Ovary (tissue), 10 donors: Measurements from ENCODE around the gene SQSTM1. TPM values are rescaled to one million over a fixed set of nuclear protein-coding genes. Genes with fewer than 3 reads are reported as not detected.

Source experiments
- DNase-seq, 5 donors: peaks; one replicate each; pipeline ENCODE4 v3.0.0-alpha.2; 2019 to 2020
- H3K27ac ChIP-seq, 2 donors: fragments of 200-600 bp; one replicate each; pipeline versions ENCODE4 v1.5.1 to v1.8.0; 2019 to 2022
- H3K27me3 ChIP-seq: fragments of 200-600 bp; one replicate; pipeline ENCODE4 v1.8.0; 2022
- H3K36me3 ChIP-seq: fragments of 200-600 bp; sonication (generic); one replicate; pipeline ENCODE4 v1.5.1; 2019
- H3K4me1 ChIP-seq: one replicate; pipeline ENCODE4 v1.8.1; 2013; ENCODE audit warnings: mild to moderate bottlenecking, moderate library complexity; ENCODE audit not compliant: insufficient read depth
- H3K4me3 ChIP-seq: fragments of 200-600 bp; sonication (generic); one replicate; pipeline ENCODE4 v1.5.1; 2017
- H3K9me3 ChIP-seq, 2 donors: fragments of 200-600 bp in 1 of 2; sonication (generic) in 1 of 2; one replicate each; pipeline versions ENCODE4 v1.5.1 to v1.8.1; 2013 to 2019; ENCODE audit warnings: mild to moderate bottlenecking in 1 of 2, moderate library complexity in 1 of 2
- EP300 ChIP-seq: sonication (generic); formaldehyde crosslinking; IDR thresholded peaks from one replicate; pipeline ENCODE4 v1.6.1; 2017; ENCODE audit warnings: antibody characterized with exemption
- POLR2A ChIP-seq: fragments of 450-650 bp; IDR thresholded peaks from one replicate; pipeline ENCODE4 v1.6.1; 2017; ENCODE audit warnings: antibody characterized with exemption, mild to moderate bottlenecking, moderate library complexity
- WGBS, 3 donors: extraction: QIAGEN DNeasy Blood & Tissue Kit in 1 of 3; methylation state at CpG; one replicate each; pipeline versions ENCODE4 v1.1.5 to v1.1.7; 2013 to 2017; 5-methylcytosine and 5-hydroxymethylcytosine counted together
- intact Hi-C, 4 donors: fragments of 100-400 bp; cut with DNase I; formaldehyde crosslinking; loops; one replicate each; pipeline versions ENCODE4 v1.11.0 to v1.15.1; 2022 to 2023
- long read RNA-seq, 3 donors: library from polyadenylated mRNA in 2 of 3; unstranded in 2 of 3; transcript quantifications; one replicate each; pipeline ENCODE4 v2.0.0 and lab custom pipeline, GENCODE V29; 2021 to 2026
- polyA plus RNA-seq, 2 donors: library from polyadenylated mRNA; stranded (reverse); fragments of 200-250 nt in 1 of 2; fragments of 350-450 nt in 1 of 2; fragmentation: Illumina TruSeq in 1 of 2; extraction: RNeasy Lipid Tissue Mini Kit (QIAGEN cat#74804) in 1 of 2; gene quantifications; one replicate each; pipeline ENCODE4 v1.2.3, GENCODE V29; 2013 to 2014
- total RNA-seq, 7 donors: library from RNA; depleted of rRNA in 2 of 7; stranded (reverse); fragments of >200 nt in 2 of 7; fragmentation: NEBNext Ultra II Directional in 3 of 7; extraction: Animal tissue kit (Norgen Biotek cat#: 25700) in 3 of 7; gene quantifications; one replicate each; pipeline versions ENCODE4 v1.1.0 to v1.2.4, GENCODE V29; 2016 to 2023
- TF ChIP-seq, protein P1 (sequence below), 3 donors: fragments of 450-650 bp in 2 of 3; fragments of 200-600 bp in 1 of 3; IDR thresholded peaks; one replicate each; pipeline versions ENCODE4 v1.5.1 to v1.8.0; 2016 to 2022; ENCODE audit warnings: antibody characterized with exemption in 3 of 3, mild to moderate bottlenecking in 1 of 3
- donor health status: DM: no; HTN: no; CAD: no; lungs with moderate emphysema.
- donor health status: DM: no; HTN: no; CAD: no.
- donor health status: Bipolar disorder and iron deficiency.
- donor health status: DM: yes; HTN: yes; CAD: no.
- donor health status: DM: no; HTN: no; CAD: no.
- donor health status: DM: yes; HTN: yes; CAD: no.

Gene SQSTM1
- total RNA-seq (100 to 1,000 TPM; 257 to 457 (median 337) TPM), polyA plus RNA-seq (100 to 1,000 TPM; 125 to 265 TPM)
- long read RNA-seq, donor 1, transcript SQSTM1-202 (8 exons, 2,986 nt): major isoform, 1,627 of 2,206 reads
- long read RNA-seq, donor 1, transcript SQSTM1-201 (7 exons, 2,253 nt): minor isoform, 21 of 2,206 reads
- long read RNA-seq, donor 1, partial matches to known transcripts: 111 of 2,206 reads
- long read RNA-seq, donor 1, other reads (novel, unspliced or antisense): 445 of 2,206 reads
- long read RNA-seq, donor 2, transcript SQSTM1-202 (8 exons, 2,986 nt): major isoform, 12 of 20 reads
- long read RNA-seq, donor 2, partial matches to known transcripts: 0 of 20 reads
- long read RNA-seq, donor 2, other reads (novel, unspliced or antisense): 5 of 20 reads
- long read RNA-seq, donor 3, transcript SQSTM1-201 (7 exons, 2,253 nt): minor isoform, 14 of 465 reads
- long read RNA-seq, donor 3, transcript SQSTM1-202 (8 exons, 2,986 nt): major isoform, 271 of 465 reads
- long read RNA-seq, donor 3, partial matches to known transcripts: 38 of 465 reads
- long read RNA-seq, donor 3, other reads (novel, unspliced or antisense): 139 of 465 reads

GRCh38 chr5:179820483-179821297 lies at the start of gene SQSTM1:
SQSTM1 (plus strand) TSS chr5:179820905; CDS start chr5:179820937, 32 bp downstream.
- Histone ChIP-seq H3K27me3 (no peaks in the 10 kb centered on the region), H3K27ac (peak within 1 kb of the TSS; percentile 90 to 98), H3K4me3 (peak within 1 kb of the TSS; percentile 82), H3K36me3 (no peaks in the 10 kb centered on the region), H3K9me3 (no peaks in the 10 kb centered on the region), H3K4me1 (peaks cover 36% of the 10 kb centered on the region)
- intact Hi-C loops: loop anchor here in 1 of 4 donors (10.0 kb wide), 1 partner anchor 84 kb away; the partner anchor contains the start of gene TBC1D9B
- WGBS, 3 donors: 0 to 1% (median 0%) methylated on average over 31 to 81 of the region's 81 CpGs
- peak; percentile 85 to 93 (median 90) for DNase-seq
- TF ChIP-seq, protein P1, sequence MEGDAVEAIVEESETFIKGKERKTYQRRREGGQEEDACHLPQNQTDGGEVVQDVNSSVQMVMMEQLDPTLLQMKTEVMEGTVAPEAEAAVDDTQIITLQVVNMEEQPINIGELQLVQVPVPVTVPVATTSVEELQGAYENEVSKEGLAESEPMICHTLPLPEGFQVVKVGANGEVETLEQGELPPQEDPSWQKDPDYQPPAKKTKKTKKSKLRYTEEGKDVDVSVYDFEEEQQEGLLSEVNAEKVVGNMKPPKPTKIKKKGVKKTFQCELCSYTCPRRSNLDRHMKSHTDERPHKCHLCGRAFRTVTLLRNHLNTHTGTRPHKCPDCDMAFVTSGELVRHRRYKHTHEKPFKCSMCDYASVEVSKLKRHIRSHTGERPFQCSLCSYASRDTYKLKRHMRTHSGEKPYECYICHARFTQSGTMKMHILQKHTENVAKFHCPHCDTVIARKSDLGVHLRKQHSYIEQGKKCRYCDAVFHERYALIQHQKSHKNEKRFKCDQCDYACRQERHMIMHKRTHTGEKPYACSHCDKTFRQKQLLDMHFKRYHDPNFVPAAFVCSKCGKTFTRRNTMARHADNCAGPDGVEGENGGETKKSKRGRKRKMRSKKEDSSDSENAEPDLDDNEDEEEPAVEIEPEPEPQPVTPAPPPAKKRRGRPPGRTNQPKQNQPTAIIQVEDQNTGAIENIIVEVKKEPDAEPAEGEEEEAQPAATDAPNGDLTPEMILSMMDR (IDR thresholded peaks at IDR 0.05): peak in 2 of 3 donors; percentile 12 to 37
- TF ChIP-seq POLR2A (peak; percentile 97), EP300 (no peak)

DNA sequence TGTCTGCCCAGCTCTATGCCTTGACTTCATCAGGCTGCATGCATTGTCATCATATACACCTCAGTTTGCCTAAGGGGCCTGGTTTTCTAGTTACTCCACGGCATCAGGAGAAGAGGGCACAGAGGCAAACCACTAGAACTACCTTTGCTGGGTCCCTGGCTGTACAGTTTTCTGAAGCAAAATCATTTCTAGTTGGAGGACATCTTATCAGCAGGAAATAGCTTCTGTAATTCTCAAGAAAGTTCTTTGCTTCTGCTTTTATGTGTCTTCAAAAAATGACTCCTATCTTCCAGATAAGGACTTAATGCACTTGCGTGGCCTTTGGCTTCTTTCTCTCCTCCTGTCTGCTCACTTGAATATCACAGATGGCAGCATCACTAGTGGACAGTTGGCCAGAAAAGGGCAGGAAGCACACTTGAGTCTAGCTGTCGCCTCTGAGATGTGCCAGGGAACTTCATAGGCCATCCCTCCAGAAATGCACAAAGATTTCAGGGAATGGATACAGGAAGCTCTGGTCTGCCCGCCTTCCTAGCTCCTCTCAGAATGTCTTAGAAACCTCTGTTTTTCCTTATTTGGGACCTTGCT lies 49.3 kb upstream of the SQSTM1 start:
- Histone ChIP-seq H3K27me3 (no peaks in the 10 kb centered on the region), H3K4me3 (no peak overlapping the region), H3K27ac (no peak overlapping the region), H3K36me3 (no peaks in the 10 kb centered on the region), H3K9me3 (no peaks in the 10 kb centered on the region), H3K4me1 (no peaks in the 10 kb centered on the region)
- intact Hi-C loops: no loop called here
- DNase-seq: no peak
- TF ChIP-seq EP300 (no peak), POLR2A (no peak)
- TF ChIP-seq, protein P1 (IDR thresholded peaks at IDR 0.05): no peak
- 84 to 90% (median 89%) methylated on average over 4 of the region's 4 CpGs for WGBS, 3 donors

DNA sequence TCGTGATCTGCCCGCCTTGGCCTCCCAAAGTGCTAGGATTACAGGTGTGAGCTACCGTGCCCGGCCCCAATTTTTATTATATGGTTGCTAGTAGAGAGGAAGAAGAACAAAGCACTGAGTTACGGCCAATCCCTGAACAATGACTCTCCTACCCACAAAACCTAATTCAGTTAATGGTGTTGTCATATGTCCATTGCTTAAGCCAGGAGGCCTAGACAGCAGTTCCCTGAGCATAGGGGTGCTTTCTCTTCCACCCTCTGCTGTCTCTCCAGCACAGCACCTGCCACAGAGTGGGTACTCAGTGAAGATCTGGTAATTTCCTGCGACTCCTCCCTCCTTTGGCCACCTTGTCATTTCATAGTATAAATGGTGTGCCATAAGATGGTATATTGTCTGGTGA lies 48.4 kb upstream of the SQSTM1 start:
- no peaks in the 10 kb centered on the region for H3K9me3 ChIP-seq
- H3K4me3 ChIP-seq: no peak overlapping the region
- no peaks in the 10 kb centered on the region for H3K27me3 ChIP-seq
- intact Hi-C loops: no loop called here
- H3K4me1 ChIP-seq: no peaks in the 10 kb centered on the region
- DNase-seq: no peak
- no peak overlapping the region for H3K27ac ChIP-seq
- WGBS, 3 donors: 89 to 93% (median 91%) methylated on average over 6 of the region's 6 CpGs
- H3K36me3 ChIP-seq: no peaks in the 10 kb centered on the region
- TF ChIP-seq, protein P1 (IDR thresholded peaks at IDR 0.05): no peak

- no peaks in the 10 kb centered on the region for H3K36me3 ChIP-seq
- intact Hi-C loops: no loop called here
Measured at GRCh38 chr5:179773686-179774040, 47.0 kb upstream of the SQSTM1 start.

More at GRCh38 chr5:179773686-179774040, 47.0 kb upstream of the SQSTM1 start:
- Histone ChIP-seq H3K9me3 (no peaks in the 10 kb centered on the region), H3K27me3 (no peaks in the 10 kb centered on the region), H3K27ac (no peak overlapping the region), H3K4me3 (no peak overlapping the region), H3K4me1 (no peaks in the 10 kb centered on the region)
- TF ChIP-seq, protein P1 (IDR thresholded peaks at IDR 0.05): no peak
- TF ChIP-seq EP300 (no peak), POLR2A (no peak)
- 91 to 93% (median 92%) methylated on average over 9 of the region's 9 CpGs for WGBS, 3 donors
- no peak for DNase-seq
